Natural killer cell (primary cell): Measurements from ENCODE around the gene NUDT3. TPM values are rescaled to one million over a fixed set of nuclear protein-coding genes. Genes with fewer than 3 reads are reported as not detected.
A peak's percentile ranks its signal among the peaks of the same experiment; 100 is the strongest.
"Not testable (repeated sequence)": the region's sequence is repeated elsewhere in the genome, so short reads cannot be mapped to it uniquely, and the experiment has no call there.

ENCODE experiments used
- ATAC-seq, 3 donors: fragments of 150-1000 bp in 2 of 3; fragments of 200-7000 bp in 1 of 3; cut with Tn5 transposase; 1 replicate in 1 of 3; 2 replicates in 2 of 3; pipeline ENCODE4 v1.10.0; 2021; ENCODE audit warnings: mild to moderate bottlenecking in 2 of 3, moderate library complexity in 2 of 3
- DNase-seq, 2 donors: peaks; one replicate each; pipeline versions ENCODE4 v3.0.0 to v3.0.0-alpha.2; 2013 to 2021; ENCODE audit warnings: mixed read lengths in 1 of 2
- H3K27ac ChIP-seq: one replicate; pipeline ENCODE4 v1.5.1; 2013; ENCODE audit warnings: mild to moderate bottlenecking, low read length
- H3K27me3 ChIP-seq: one replicate; pipeline ENCODE4 v1.6.1; 2013; ENCODE audit warnings: low read length; ENCODE audit not compliant: control insufficient read depth, insufficient read depth
- H3K36me3 ChIP-seq: one replicate; pipeline ENCODE4 v1.6.1; 2013; ENCODE audit warnings: low read length; ENCODE audit not compliant: control insufficient read depth, insufficient read depth
- H3K4me1 ChIP-seq: one replicate; pipeline ENCODE4 v1.6.1; 2013; ENCODE audit warnings: low read length; ENCODE audit not compliant: control insufficient read depth, insufficient read depth
- H3K4me3 ChIP-seq: one replicate; pipeline ENCODE4 v1.5.1; 2013; ENCODE audit warnings: low read length
- H3K9me3 ChIP-seq: one replicate; pipeline ENCODE4 v1.6.1; 2013; ENCODE audit warnings: low read length; ENCODE audit not compliant: control insufficient read depth, insufficient read depth
- H3K27ac Mint-ChIP-seq, 2 donors: one replicate each; pipeline ENCODE4 v1.8.0; 2022; ENCODE audit warnings: mild to moderate bottlenecking in 2 of 2, mixed read lengths in 2 of 2, moderate library complexity in 1 of 2
- H3K27me3 Mint-ChIP-seq, 2 donors: one replicate each; pipeline ENCODE4 v1.8.0; 2022; ENCODE audit warnings: low read depth in 2 of 2, mixed read lengths in 2 of 2
- H3K36me3 Mint-ChIP-seq: one replicate; pipeline ENCODE4 v1.8.0; 2022; ENCODE audit warnings: mixed read lengths
- H3K4me1 Mint-ChIP-seq, 2 donors: one replicate each; pipeline ENCODE4 v1.8.0; 2022; ENCODE audit warnings: mixed read lengths in 2 of 2
- H3K4me3 Mint-ChIP-seq: one replicate; pipeline ENCODE4 v1.8.0; 2022; ENCODE audit warnings: mild to moderate bottlenecking, moderate library complexity, mixed read lengths
- H3K9me3 Mint-ChIP-seq, 2 donors: one replicate each; pipeline ENCODE4 v1.8.0; 2022; ENCODE audit warnings: mixed read lengths in 2 of 2
- CTCF ChIP-seq: fragments of 200-600 bp; IDR thresholded peaks from one replicate; pipeline ENCODE4 v1.8.0; 2022; ENCODE audit warnings: antibody characterized with exemption
- WGBS: methylation state at CpG from one replicate; pipeline ENCODE4 v1.1.7; 2013; ENCODE audit warnings: missing lambda C conversion rate; ENCODE audit not compliant: insufficient coverage; 5-methylcytosine and 5-hydroxymethylcytosine counted together
- intact Hi-C: fragments of 100-400 bp; cut with micrococcal nuclease; formaldehyde crosslinking; loops from one replicate; pipeline ENCODE4 v1.14.2; 2022
- total RNA-seq, 4 donors: library from RNA; stranded (reverse); fragments of 120-200 nt in 1 of 4; gene quantifications; one replicate each; pipeline versions ENCODE4 v1.2.3 to v1.2.4, GENCODE V29; 2013 to 2022

NUDT3 gene
- total RNA-seq, 3 donors from 2014 or later (not counting 1 experiment from before 2014, with no cell fraction given) = 22.0 to 26.3 (median 26.1) TPM

- H3K4me1 ChIP-seq = peaks cover 28% of the 10 kb centered on the region
- H3K27ac ChIP-seq = peak overlapping the region; percentile 94
- DNase-seq (peak in 1 of 2 donors; percentile 20), ATAC-seq (no peak)
- WGBS = 94% methylated on average over 5 of the region's 6 CpGs
- H3K27me3 ChIP-seq = no peaks in the 10 kb centered on the region
- H3K36me3 Mint-ChIP-seq = no peaks in the 10 kb centered on the region
- peak overlapping the region; percentile 94 to 97 for H3K27ac Mint-ChIP-seq
- intact Hi-C loops = loop anchor here (2.0 to 5.0 kb wide), 2 partner anchors 65 to 167 kb away; no protein-coding TSS in a partner anchor
- H3K4me1 Mint-ChIP-seq = peaks cover 6 to 44% of the 10 kb centered on the region in 2 donors
- H3K36me3 ChIP-seq = peaks cover 11% of the 10 kb centered on the region
- no peak for TF ChIP-seq CTCF
- peak overlapping the region; percentile 95 for H3K4me3 Mint-ChIP-seq
- H3K9me3 ChIP-seq = no peaks in the 10 kb centered on the region
- H3K9me3 Mint-ChIP-seq = no peaks in the 10 kb centered on the region
- H3K27me3 Mint-ChIP-seq = no peaks in the 10 kb centered on the region
- no peak overlapping the region for H3K4me3 ChIP-seq
These were observed 144.8 kb downstream of the NUDT3 start for GRCh38 chr6:34247481-34248197.

- peak in 1 of 2 donors; percentile 69 for DNase-seq
- intact Hi-C loops = loop anchor here (5.0 kb wide), 1 partner anchor 64 kb away; no protein-coding TSS in a partner anchor
These were observed 145.7 kb downstream of the NUDT3 start for GRCh38 chr6:34246563-34247391.

GRCh38 chr6:34246249-34246562 lies 146.3 kb downstream of the NUDT3 start:
- TF ChIP-seq CTCF = no peak
- H3K9me3 Mint-ChIP-seq = no peaks in the 10 kb centered on the region
- Histone ChIP-seq H3K27ac (no peak overlapping the region), H3K4me3 (no peak overlapping the region), H3K36me3 (peaks cover 24% of the 10 kb centered on the region), H3K4me1 (peaks cover 28% of the 10 kb centered on the region), H3K9me3 (no peaks in the 10 kb centered on the region), H3K27me3 (no peaks in the 10 kb centered on the region)
- ATAC-seq (no peak), DNase-seq (no peak)
- peaks cover 6 to 45% of the 10 kb centered on the region in 2 donors for H3K4me1 Mint-ChIP-seq
- 55% methylated on average over 2 of the region's 2 CpGs for WGBS
- H3K4me3 Mint-ChIP-seq = no peak overlapping the region
- H3K36me3 Mint-ChIP-seq = no peaks in the 10 kb centered on the region
- intact Hi-C loops = loop anchor here (5.0 kb wide), 1 partner anchor 64 kb away; no protein-coding TSS in a partner anchor
- H3K27ac Mint-ChIP-seq = peak overlapping the region; percentile 94 to 97
- no peaks in the 10 kb centered on the region for H3K27me3 Mint-ChIP-seq

More at GRCh38 chr6:34246563-34247391, 145.7 kb downstream of the NUDT3 start:
- Histone ChIP-seq H3K4me1 (peaks cover 28% of the 10 kb centered on the region), H3K27ac (no peak overlapping the region), H3K9me3 (no peaks in the 10 kb centered on the region), H3K36me3 (peaks cover 18% of the 10 kb centered on the region), H3K4me3 (no peak overlapping the region), H3K27me3 (no peaks in the 10 kb centered on the region)
- peak; percentile 37 for TF ChIP-seq CTCF
- H3K36me3 Mint-ChIP-seq = no peaks in the 10 kb centered on the region
- 68% methylated on average over 8 of the region's 8 CpGs for WGBS
- ATAC-seq = no peak
- peaks cover 6 to 45% of the 10 kb centered on the region in 2 donors for H3K4me1 Mint-ChIP-seq
- no peaks in the 10 kb centered on the region for H3K27me3 Mint-ChIP-seq
- peak overlapping the region; percentile 94 to 97 for H3K27ac Mint-ChIP-seq
- no peaks in the 10 kb centered on the region for H3K9me3 Mint-ChIP-seq
- H3K4me3 Mint-ChIP-seq = peak overlapping the region; percentile 25

GRCh38 chr6:34245761-34246140 lies 146.7 kb downstream of the NUDT3 start:
- peaks cover 28% of the 10 kb centered on the region for H3K4me1 ChIP-seq
- DNase-seq, H3K4me3 Mint-ChIP-seq, H3K27me3 ChIP-seq, H3K9me3 ChIP-seq, H3K36me3 Mint-ChIP-seq, H3K27me3 Mint-ChIP-seq, H3K4me3 ChIP-seq, H3K9me3 Mint-ChIP-seq, ATAC-seq, H3K27ac ChIP-seq: not testable (repeated sequence)
- H3K4me1 Mint-ChIP-seq = peaks cover 6 to 45% of the 10 kb centered on the region in 2 donors
- intact Hi-C loops = loop anchor here (5.0 kb wide), 1 partner anchor 63 kb away; no protein-coding TSS in a partner anchor
- 100% methylated on average over 1 of the region's 7 CpGs for WGBS
- H3K27ac Mint-ChIP-seq = peak overlapping the region; percentile 94 to 97
- peaks cover 28% of the 10 kb centered on the region for H3K36me3 ChIP-seq

GRCh38 chr6:34245032-34245760 lies 147.3 kb downstream of the NUDT3 start:
- Histone ChIP-seq H3K36me3 (peaks cover 29% of the 10 kb centered on the region), H3K4me1 (peaks cover 28% of the 10 kb centered on the region)
- H3K9me3 ChIP-seq, H3K4me3 ChIP-seq, ATAC-seq, H3K27ac ChIP-seq, H3K27me3 Mint-ChIP-seq, DNase-seq, H3K27me3 ChIP-seq, H3K4me3 Mint-ChIP-seq, H3K9me3 Mint-ChIP-seq, H3K36me3 Mint-ChIP-seq: not testable (repeated sequence)
- Mint-ChIP-seq H3K27ac (peak overlapping the region; percentile 94 to 97), H3K4me1 (peaks cover 6 to 45% of the 10 kb centered on the region in 2 donors)
- intact Hi-C loops = loop anchor here (5.0 kb wide), 1 partner anchor 63 kb away; no protein-coding TSS in a partner anchor
- 87% methylated on average over 11 of the region's 13 CpGs for WGBS
